Measurements from ENCODE around the gene BZW2.

The BZW2 gene

GRCh38 chr7:16609842-16610450 lies 36.0 kb upstream of the BZW2 start:
- in situ Hi-C loops (cut with HindIII; ENCODE audit: low sequenced_read_pairs): no loop called here
- DNase-seq (ENCODE audit: low read depth, low spot score): no peak
- TF ChIP-seq CTCF (IDR thresholded peaks at IDR 0.05; ENCODE audit: low read depth, low read length): no peak
- H3K4me3 ChIP-seq (ENCODE audit: low read depth, low read length): no peak overlapping the region

- TF ChIP-seq CTCF (IDR thresholded peaks at IDR 0.05; ENCODE audit: low read depth, low read length): no peak
- in situ Hi-C loops (cut with HindIII; ENCODE audit: low sequenced_read_pairs): no loop called here
- DNase-seq (ENCODE audit: low read depth, low spot score): no peak
- H3K4me3 ChIP-seq (ENCODE audit: low read depth, low read length): no peak overlapping the region
Observed at GRCh38 chr7:16611711-16612110, 34.3 kb upstream of the BZW2 start.

GRCh38 chr7:16615228-16615627 lies 30.8 kb upstream of the BZW2 start:
- no peak overlapping the region for H3K4me3 ChIP-seq (ENCODE audit: low read depth, low read length)
- TF ChIP-seq CTCF (IDR thresholded peaks at IDR 0.05; ENCODE audit: low read depth, low read length): no peak
- DNase-seq (ENCODE audit: low read depth, low spot score): no peak
- in situ Hi-C loops (cut with HindIII; ENCODE audit: low sequenced_read_pairs): no loop called here

GRCh38 chr7:16616122-16616521 lies 29.9 kb upstream of the BZW2 start:
- in situ Hi-C loops (cut with HindIII; ENCODE audit: low sequenced_read_pairs): no loop called here
- DNase-seq (ENCODE audit: low read depth, low spot score): no peak
- H3K4me3 ChIP-seq (ENCODE audit: low read depth, low read length): no peak overlapping the region
- no peak for TF ChIP-seq CTCF (IDR thresholded peaks at IDR 0.05; ENCODE audit: low read depth, low read length)

GRCh38 chr7:16616542-16616941 lies 29.4 kb upstream of the BZW2 start:
- no peak for DNase-seq (ENCODE audit: low read depth, low spot score)
- in situ Hi-C loops (cut with HindIII; ENCODE audit: low sequenced_read_pairs): no loop called here
- TF ChIP-seq CTCF (IDR thresholded peaks at IDR 0.05; ENCODE audit: low read depth, low read length): no peak
- no peak overlapping the region for H3K4me3 ChIP-seq (ENCODE audit: low read depth, low read length)

GRCh38 chr7:16619979-16620408 lies 26.0 kb upstream of the BZW2 start:
- no peak overlapping the region for H3K4me3 ChIP-seq (ENCODE audit: low read depth, low read length)
- DNase-seq (ENCODE audit: low read depth, low spot score): peak; percentile 19
- no peak for TF ChIP-seq CTCF (IDR thresholded peaks at IDR 0.05; ENCODE audit: low read depth, low read length)
- in situ Hi-C loops (cut with HindIII; ENCODE audit: low sequenced_read_pairs): no loop called here

GRCh38 chr7:16626388-16626787 lies 19.6 kb upstream of the BZW2 start:
- in situ Hi-C loops (cut with HindIII; ENCODE audit: low sequenced_read_pairs): no loop called here
- no peak overlapping the region for H3K4me3 ChIP-seq (ENCODE audit: low read depth, low read length)
- no peak for DNase-seq (ENCODE audit: low read depth, low spot score)
- TF ChIP-seq CTCF (IDR thresholded peaks at IDR 0.05; ENCODE audit: low read depth, low read length): no peak

Measured in astrocyte of the spinal cord (primary cell).